Spleen (tissue), 11 donors: ENCODE data around the gene TXNRD2. TPM values are rescaled to one million over a fixed set of nuclear protein-coding genes. Genes with fewer than 3 reads are reported as not detected.

ENCODE experiments used
- DNase-seq: peaks from one replicate; pipeline ENCODE4 v3.0.0-alpha.2; 2020
- H3K27ac ChIP-seq, 8 donors: fragments of 200-600 bp; sonication (generic) in 7 of 8; 1 replicate in 4 of 8; 2 replicates in 4 of 8; pipeline versions ENCODE4 v1.5.0 to v1.8.0; 2016 to 2021; ENCODE audit warnings: inconsistent platforms in 4 of 8, mild to moderate bottlenecking in 4 of 8, moderate library complexity in 1 of 8
- H3K27me3 ChIP-seq, 7 donors: fragments of 200-600 bp; sonication (generic) in 6 of 7; replicated peaks in 1 of 7; 1 replicate in 4 of 7; 2 replicates in 3 of 7; pipeline versions ENCODE4 v1.5.0 to v1.8.0; 2016 to 2021; ENCODE audit warnings: inconsistent platforms in 3 of 7, mild to moderate bottlenecking in 1 of 7
- H3K36me3 ChIP-seq, 6 donors: fragments of 200-600 bp; sonication (generic) in 5 of 6; 1 replicate in 4 of 6; 2 replicates in 2 of 6; pipeline versions ENCODE4 v1.5.0 to v1.8.0; 2016 to 2021; ENCODE audit warnings: inconsistent platforms in 2 of 6
- H3K4me1 ChIP-seq, 6 donors: fragments of 200-600 bp; sonication (generic) in 5 of 6; 1 replicate in 3 of 6; 2 replicates in 3 of 6; pipeline versions ENCODE4 v1.5.0 to v1.8.0; 2016 to 2021; ENCODE audit warnings: inconsistent platforms in 3 of 6
- H3K4me3 ChIP-seq, 8 donors: fragments of 200-600 bp; sonication (generic) in 7 of 8; 1 replicate in 4 of 8; 2 replicates in 4 of 8; pipeline versions ENCODE4 v1.5.0 to v1.8.0; 2016 to 2021; ENCODE audit warnings: inconsistent platforms in 4 of 8, mild to moderate bottlenecking in 4 of 8, moderate library complexity in 2 of 8
- H3K9me3 ChIP-seq, 8 donors: fragments of 200-600 bp; sonication (generic) in 7 of 8; 1 replicate in 4 of 8; 2 replicates in 4 of 8; pipeline versions ENCODE4 v1.5.0 to v1.8.0; 2016 to 2021; ENCODE audit warnings: inconsistent platforms in 4 of 8
- CTCF ChIP-seq, 11 experiments: fragments of 200-600 bp in 7 of 11; fragments of 450-650 bp in 4 of 11; sonication (generic) in 4 of 11; IDR thresholded peaks in 8 of 11; conservative IDR thresholded peaks in 3 of 11; 1 replicate in 7 of 11; 2 replicates in 4 of 11; pipeline versions ENCODE4 v1.4.0 to v1.8.0; 2016 to 2021; ENCODE audit warnings: antibody characterized with exemption in 11 of 11, inconsistent platforms in 4 of 11, mild to moderate bottlenecking in 1 of 11
- POLR2A ChIP-seq, 3 donors: fragments of 450-650 bp; IDR thresholded peaks; one replicate each; pipeline ENCODE4 v1.5.1; 2017; ENCODE audit warnings: antibody characterized with exemption in 3 of 3, mild to moderate bottlenecking in 1 of 3
- POLR2AphosphoS5 ChIP-seq, 3 donors: sonication (generic); formaldehyde crosslinking; IDR thresholded peaks; one replicate each; pipeline ENCODE4 v1.5.1; 2017; ENCODE audit warnings: antibody characterized with exemption in 3 of 3
- WGBS, 5 donors: extraction: QIAGEN DNeasy Blood & Tissue Kit in 3 of 5; methylation state at CpG; one replicate each; pipeline versions ENCODE4 v1.1.5 to v1.1.7; 2013 to 2018; 5-methylcytosine and 5-hydroxymethylcytosine counted together
- intact Hi-C: fragments of 100-400 bp; cut with DNase I; formaldehyde crosslinking; loops from one replicate; pipeline ENCODE4 v1.15.0; 2023; ENCODE audit warnings: low total_unique reads
- polyA plus RNA-seq, 3 donors: library from polyadenylated mRNA; stranded (reverse); fragments of 200-250 nt; gene quantifications; one replicate each; pipeline ENCODE4 v1.2.1, GENCODE V29; 2013
- total RNA-seq, 7 donors: library from RNA; depleted of rRNA in 3 of 7; stranded (reverse); fragments of >200 nt in 3 of 7; fragmentation: NEBNext Ultra II Directional in 4 of 7; extraction: Animal tissue kit (Norgen Biotek cat#: 25700) in 4 of 7; gene quantifications; one replicate each; pipeline versions ENCODE4 v1.1.0 to v1.2.1, GENCODE V29; 2016 to 2021
- donor health status: healthy with polysubstance abuse.
- donor health status: DM: no; HTN: no; CAD: no; lungs with moderate emphysema.
- donor health status: DM: no; HTN: no; CAD: no.
- donor health status: Bipolar disorder and iron deficiency.
- donor health status: healthy.
- donor health status: DM: no; HTN: no; CAD: no.
- donor health status: DM: yes; HTN: yes; CAD: no.

TXNRD2 gene
- total and polyA plus RNA-seq, 10 donors: 21.6 to 45.9 (median 35.5) TPM

GRCh38 chr22:19876941-19877625 lies 64.5 kb downstream of the TXNRD2 start:
- no peak for TF ChIP-seq CTCF (IDR thresholded peaks at IDR 0.05 in 8 of 11, conservative IDR thresholded peaks at IDR 0.05 in 3 of 11)
- no peak for TF ChIP-seq POLR2A (IDR thresholded peaks at IDR 0.05)
- TF ChIP-seq POLR2AphosphoS5 (IDR thresholded peaks at IDR 0.05): no peak
- peak; percentile 61 for DNase-seq
- no peak overlapping the region for H3K4me3 ChIP-seq
- H3K4me1 ChIP-seq: peaks cover 0 to 34% (median 7%) of the 10 kb centered on the region in 6 donors
- H3K36me3 ChIP-seq: peaks cover 0 to 61% (median 11%) of the 10 kb centered on the region in 6 donors
- 90 to 95% (median 93%) methylated on average over 16 to 18 of the region's 18 CpGs for WGBS, 5 donors
- intact Hi-C loops: no loop called here
- H3K27me3 ChIP-seq: no peaks in the 10 kb centered on the region
- no peak overlapping the region for H3K27ac ChIP-seq
- no peaks in the 10 kb centered on the region for H3K9me3 ChIP-seq

GRCh38 chr22:19876314-19876940 lies 65.2 kb downstream of the TXNRD2 start:
- no peaks in the 10 kb centered on the region for H3K27me3 ChIP-seq
- DNase-seq: peak; percentile 59

GRCh38 chr22:19875531-19876313 lies 65.9 kb downstream of the TXNRD2 start:
- no peaks in the 10 kb centered on the region for H3K27me3 ChIP-seq
- intact Hi-C loops: no loop called here
- DNase-seq: peak; percentile 62
- no peaks in the 10 kb centered on the region for H3K9me3 ChIP-seq
- TF ChIP-seq CTCF (IDR thresholded peaks at IDR 0.05 in 8 of 11, conservative IDR thresholded peaks at IDR 0.05 in 3 of 11) (no peak), POLR2A (IDR thresholded peaks at IDR 0.05) (no peak), POLR2AphosphoS5 (IDR thresholded peaks at IDR 0.05) (no peak)
- 71 to 90% (median 87%) methylated on average over 20 to 23 of the region's 23 CpGs for WGBS, 5 donors
- no peak overlapping the region for H3K27ac ChIP-seq
- H3K4me1 ChIP-seq: peaks cover 0 to 20% (median 5%) of the 10 kb centered on the region in 6 donors
- H3K4me3 ChIP-seq: no peak overlapping the region
- H3K36me3 ChIP-seq: peaks cover 0 to 56% (median 11%) of the 10 kb centered on the region in 6 donors

More at GRCh38 chr22:19876314-19876940, 65.2 kb downstream of the TXNRD2 start:
- no peaks in the 10 kb centered on the region for H3K9me3 ChIP-seq
- H3K27ac ChIP-seq: no peak overlapping the region
- H3K4me1 ChIP-seq: peaks cover 0 to 27% (median 7%) of the 10 kb centered on the region in 6 donors
- no peak for TF ChIP-seq POLR2A (IDR thresholded peaks at IDR 0.05)
- no peak for TF ChIP-seq CTCF (IDR thresholded peaks at IDR 0.05 in 8 of 11, conservative IDR thresholded peaks at IDR 0.05 in 3 of 11)
- no peak for TF ChIP-seq POLR2AphosphoS5 (IDR thresholded peaks at IDR 0.05)
- H3K36me3 ChIP-seq: peaks cover 0 to 61% (median 11%) of the 10 kb centered on the region in 6 donors
- 77 to 87% (median 82%) methylated on average over 12 to 21 of the region's 21 CpGs for WGBS, 5 donors
- intact Hi-C loops: no loop called here
- H3K4me3 ChIP-seq: no peak overlapping the region
